GM23248 (cell line): Measurements from ENCODE around the gene LRRC2. TPM values are rescaled to one million over a fixed set of nuclear protein-coding genes. Genes with fewer than 3 reads are reported as not detected.

Experiments used
- DNase-seq: peaks from one replicate; pipeline ENCODE4 v3.0.0-alpha.2; 2015
- H2AFZ ChIP-seq: fragments of 200-600 bp; sonication (generic); 2 replicates; pipeline ENCODE4 v1.6.1; 2016; ENCODE audit warnings: antibody characterized with exemption
- H3F3A ChIP-seq: fragments of 200-600 bp; sonication (generic); 2 replicates; pipeline ENCODE4 v1.6.1; 2016; ENCODE audit warnings: mild to moderate bottlenecking, antibody characterized with exemption, mixed run types; ENCODE audit not compliant: insufficient read depth
- H3K27ac ChIP-seq: fragments of 200-600 bp; sonication (generic); 2 replicates; pipeline ENCODE4 v1.5.1; 2016; ENCODE audit warnings: mild to moderate bottlenecking
- H3K27me3 ChIP-seq: fragments of 200-600 bp; sonication (generic); replicated peaks from 2 replicates; pipeline ENCODE4 v1.6.1; 2016; ENCODE audit warnings: mild to moderate bottlenecking; ENCODE audit not compliant: insufficient read depth
- H3K36me3 ChIP-seq: fragments of 200-600 bp; sonication (generic); 2 replicates; pipeline ENCODE4 v1.6.1; 2016; ENCODE audit warnings: low read depth, mild to moderate bottlenecking
- H3K4me1 ChIP-seq: fragments of 200-600 bp; sonication (generic); 2 replicates; pipeline ENCODE4 v1.6.1; 2016; ENCODE audit warnings: mild to moderate bottlenecking; ENCODE audit not compliant: insufficient read depth
- H3K4me2 ChIP-seq: fragments of 200-600 bp; sonication (generic); one replicate; pipeline ENCODE4 v1.6.1; 2016; ENCODE audit warnings: mild to moderate bottlenecking; ENCODE audit not compliant: unreplicated experiment
- H3K4me3 ChIP-seq: fragments of 200-600 bp; sonication (generic); 2 replicates; pipeline ENCODE4 v1.5.1; 2016; ENCODE audit warnings: mild to moderate bottlenecking
- H3K79me2 ChIP-seq: fragments of 200-600 bp; sonication (generic); 2 replicates; pipeline ENCODE4 v1.6.1; 2016; ENCODE audit warnings: mild to moderate bottlenecking; ENCODE audit not compliant: insufficient read depth
- H3K9ac ChIP-seq: fragments of 200-600 bp; sonication (generic); 2 replicates; pipeline ENCODE4 v1.6.1; 2016; ENCODE audit warnings: mild to moderate bottlenecking
- H3K9me2 ChIP-seq: fragments of 200-600 bp; sonication (generic); 2 replicates; pipeline ENCODE4 v1.6.1; 2016; ENCODE audit warnings: mixed run types, mild to moderate bottlenecking, moderate library complexity; ENCODE audit not compliant: insufficient read depth
- H3K9me3 ChIP-seq: fragments of 200-600 bp; sonication (generic); one replicate; pipeline ENCODE4 v1.6.1; 2017; ENCODE audit warnings: low read depth
- H4K20me1 ChIP-seq: fragments of 200-600 bp; sonication (generic); 2 replicates; pipeline ENCODE4 v1.6.0; 2016; ENCODE audit not compliant: insufficient read depth
- EZH2 ChIP-seq: fragments of 200-600 bp; sonication (generic); IDR thresholded peaks from 2 replicates; pipeline ENCODE4 v1.6.1; 2018; ENCODE audit warnings: antibody characterized with exemption, mild to moderate bottlenecking; ENCODE audit not compliant: insufficient read depth, poor library complexity, severe bottlenecking
- EZH2phosphoT487 ChIP-seq: fragments of 200-600 bp; sonication (generic); IDR thresholded peaks from 2 replicates; pipeline ENCODE4 v1.6.1; 2018; ENCODE audit warnings: antibody characterized with exemption, moderate library complexity, mild to moderate bottlenecking, low read depth; ENCODE audit not compliant: insufficient read depth
- WGBS, 2 experiments: methylation state at CpG; one replicate each; pipeline ENCODE4 v1.1.6; 2015 to 2017; ENCODE audit warnings: low lambda C conversion rate in 2 of 2, low coverage in 1 of 2; ENCODE audit errors: missing lambda C conversion rate in 2 of 2; 5-methylcytosine and 5-hydroxymethylcytosine counted together
- in situ Hi-C: fragments of 300-500 bp; cut with MboI; formaldehyde crosslinking; loops from 2 replicates; pipeline ENCODE4 v1.15.0; 2020
- polyA plus RNA-seq: library from polyadenylated mRNA; unstranded; fragments of >200 nt; fragmentation: Nextera tagmentation; extraction: Ambion mirVana; gene quantifications from 2 replicates; pipeline ENCODE4 v1.2.1, GENCODE V29; 2016
- total RNA-seq: library from RNA; depleted of rRNA; stranded (reverse); fragments of >200 nt; shearing (Covaris generic); gene quantifications from 2 replicates; pipeline ENCODE4 v1.2.3, GENCODE V29; 2014

LRRC2 gene
- total and polyA plus RNA-seq, 2 experiments from 2014 or later, result 10.8 to 16.7 TPM

DNA sequence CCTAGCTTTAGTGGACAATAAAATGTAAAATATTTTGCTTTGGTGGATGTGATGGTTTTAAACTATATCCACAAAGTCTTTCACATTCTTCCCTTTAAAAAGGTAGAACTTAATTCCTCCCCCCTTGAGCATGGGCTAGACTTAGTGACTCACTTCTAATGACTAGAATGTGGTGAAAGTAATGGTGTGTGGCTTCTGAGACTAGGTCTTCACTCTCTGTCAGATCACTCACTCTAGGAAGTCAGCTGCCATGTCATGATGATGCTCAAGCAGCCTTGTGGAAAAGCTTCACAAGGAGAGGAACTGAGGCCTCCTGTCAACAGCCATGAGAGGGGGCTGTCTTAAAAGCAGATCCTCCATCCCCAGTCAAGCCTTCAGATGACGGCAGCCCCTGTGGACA lies 4.2 kb downstream of the LRRC2 start:
- Histone ChIP-seq H3K79me2 (peaks cover 13% of the 10 kb centered on the region), H3K9ac (no peak overlapping the region), H3K27ac (no peak overlapping the region), H3K27me3 (no peaks in the 10 kb centered on the region), H3K36me3 (no peaks in the 10 kb centered on the region; the same call in 1 of the 2 replicates), H3K9me3 (no peaks in the 10 kb centered on the region), H3K4me1 (peaks cover 38% of the 10 kb centered on the region), H3K4me2 (no peak overlapping the region), H4K20me1 (no peaks in the 10 kb centered on the region), H3K4me3 (no peak overlapping the region), H3K9me2 (no peaks in the 10 kb centered on the region), H2AFZ (no peak overlapping the region), H3F3A (peaks cover 32% of the 10 kb centered on the region)
- in situ Hi-C loops, result no loop called here
- peak; percentile 22 for DNase-seq
- TF ChIP-seq EZH2phosphoT487 (no peak), EZH2 (no peak)
- 100% methylated on average over 1 of the region's 1 CpG for WGBS, 2 experiments

DNA sequence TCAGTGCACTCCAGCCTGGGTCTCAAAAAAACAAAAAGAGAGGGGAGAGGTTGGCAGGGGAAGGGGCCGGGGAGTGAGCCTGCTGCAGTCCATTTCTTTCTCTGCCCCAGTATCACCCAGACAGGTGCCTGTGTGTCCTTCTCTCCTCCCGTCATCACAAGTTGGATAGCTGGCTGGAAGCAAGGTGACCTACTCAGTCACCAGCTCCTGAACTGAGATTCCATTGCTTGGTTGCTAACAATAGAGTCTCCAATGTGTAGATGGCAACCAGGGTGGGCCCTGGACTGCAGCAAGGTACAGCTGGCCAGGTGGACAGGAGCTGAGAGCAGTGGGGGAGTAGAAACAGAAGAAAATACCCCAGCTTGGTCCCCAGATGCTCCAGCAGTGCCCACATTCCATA lies 4.6 kb downstream of the LRRC2 start:
- Histone ChIP-seq H3K4me3 (no peak overlapping the region), H3K9me3 (no peaks in the 10 kb centered on the region), H4K20me1 (no peaks in the 10 kb centered on the region), H3K27ac (no peak overlapping the region), H3K9ac (no peak overlapping the region), H2AFZ (no peak overlapping the region), H3K79me2 (peaks cover 13% of the 10 kb centered on the region), H3K4me2 (no peak overlapping the region), H3K4me1 (peaks cover 37% of the 10 kb centered on the region), H3F3A (peaks cover 33% of the 10 kb centered on the region), H3K27me3 (no peaks in the 10 kb centered on the region), H3K9me2 (no peaks in the 10 kb centered on the region), H3K36me3 (no peaks in the 10 kb centered on the region; the same call in 1 of the 2 replicates)
- in situ Hi-C loops, result no loop called here
- no peak for TF ChIP-seq EZH2phosphoT487
- TF ChIP-seq EZH2, result no peak
- no peak for DNase-seq
- WGBS, 2 experiments, result 94 to 95% methylated on average over 2 of the region's 2 CpGs

DNA sequence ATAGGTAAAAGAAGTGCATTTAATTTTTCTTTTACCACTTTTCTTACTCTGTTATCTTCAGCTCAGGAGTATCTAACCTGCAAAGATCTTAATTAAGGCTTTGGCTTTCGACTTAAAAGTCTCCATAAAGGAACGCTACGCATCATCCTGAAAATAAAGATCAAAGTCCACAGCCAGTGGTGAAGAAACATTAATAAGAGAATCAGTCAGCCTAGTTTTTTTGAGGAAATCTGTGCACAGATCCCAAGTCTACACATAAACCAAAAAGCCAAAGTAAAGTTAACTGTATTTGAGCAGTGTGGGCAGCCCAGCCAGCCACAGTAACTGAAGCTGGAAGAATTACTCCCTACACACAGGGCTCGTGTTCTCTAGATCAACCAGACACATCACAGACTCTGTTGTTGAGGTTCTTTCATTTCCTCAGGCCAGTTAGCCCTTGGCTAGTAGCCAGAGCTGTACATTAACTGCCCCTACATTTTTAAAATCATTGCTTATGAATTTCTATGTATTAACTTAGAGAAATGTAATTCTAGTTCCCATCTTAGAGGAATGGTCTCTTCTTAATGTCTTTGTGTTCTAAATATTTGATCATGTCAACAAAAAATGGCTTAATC lies 6.9 kb downstream of the LRRC2 start:
- Histone ChIP-seq H4K20me1 (no peaks in the 10 kb centered on the region), H3K79me2 (peaks cover 5% of the 10 kb centered on the region), H2AFZ (peak overlapping the region; percentile 19; the same call in 1 of the 2 replicates), H3K4me2 (peak overlapping the region; percentile 20), H3F3A (peaks cover 33% of the 10 kb centered on the region), H3K9me2 (no peaks in the 10 kb centered on the region), H3K27ac (no peak overlapping the region), H3K36me3 (no peaks in the 10 kb centered on the region; the same call in 1 of the 2 replicates), H3K4me3 (no peak overlapping the region), H3K9me3 (no peaks in the 10 kb centered on the region), H3K27me3 (no peaks in the 10 kb centered on the region), H3K4me1 (peaks cover 29% of the 10 kb centered on the region), H3K9ac (no peak overlapping the region)
- WGBS, 2 experiments, result 93 to 96% methylated on average over 4 of the region's 4 CpGs
- in situ Hi-C loops, result no loop called here
- TF ChIP-seq EZH2 (no peak), EZH2phosphoT487 (no peak)
- no peak for DNase-seq

DNA sequence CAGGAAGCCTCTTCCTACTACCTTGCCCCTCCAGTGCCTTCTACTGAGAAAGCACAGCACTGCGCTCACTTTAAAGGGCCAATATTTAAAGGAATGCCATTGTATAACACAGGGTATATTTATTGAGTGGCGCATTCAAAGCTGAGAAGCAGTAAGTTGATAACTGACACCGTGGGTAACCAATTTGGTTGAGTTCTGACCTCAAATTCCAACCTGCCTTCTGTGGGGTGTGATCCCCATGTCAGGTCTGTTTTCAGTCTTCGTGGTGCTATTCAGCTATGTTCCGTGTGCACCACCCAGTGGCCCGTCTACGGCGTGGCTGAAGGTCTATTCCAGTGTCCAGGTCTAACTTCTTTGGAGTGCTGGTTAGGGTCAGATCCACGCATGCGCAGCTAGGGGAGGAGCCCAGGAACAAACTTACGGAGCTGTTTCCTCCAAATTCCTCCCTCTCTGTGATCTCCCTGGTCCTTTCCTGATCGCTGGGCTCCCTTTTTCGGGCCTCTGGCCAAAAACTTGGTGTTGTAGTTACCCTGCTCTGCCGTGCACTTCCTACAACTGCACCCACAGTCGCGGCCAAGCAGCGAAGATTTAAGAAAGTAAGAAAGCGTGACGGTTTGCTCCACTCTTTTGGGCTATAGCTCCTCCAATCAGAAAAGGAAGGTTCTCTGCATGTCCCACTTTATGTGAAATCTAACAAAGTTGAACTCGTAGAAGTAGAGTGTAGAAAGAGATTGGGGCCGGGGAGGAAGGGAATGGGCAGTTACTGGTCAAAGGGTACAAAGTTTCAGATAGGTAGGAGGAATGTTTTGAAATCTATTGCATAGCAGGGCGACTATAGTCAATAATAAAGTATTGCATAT lies 7.7 kb downstream of the LRRC2 start:
- Histone ChIP-seq H2AFZ (peak overlapping the region; percentile 28; the same call in 1 of the 2 replicates), H3K9me2 (no peaks in the 10 kb centered on the region), H3K27me3 (no peaks in the 10 kb centered on the region), H3K9me3 (no peaks in the 10 kb centered on the region), H3F3A (peaks cover 33% of the 10 kb centered on the region), H3K4me3 (no peak overlapping the region), H3K36me3 (no peaks in the 10 kb centered on the region; the same call in 1 of the 2 replicates), H3K27ac (no peak overlapping the region), H4K20me1 (no peaks in the 10 kb centered on the region), H3K4me1 (peaks cover 33% of the 10 kb centered on the region), H3K4me2 (no peak overlapping the region), H3K79me2 (peaks cover 3% of the 10 kb centered on the region; the same call in 1 of the 2 replicates), H3K9ac (no peak overlapping the region)
- in situ Hi-C loops, result no loop called here
- peak; percentile 29 for DNase-seq
- WGBS, 2 experiments, result 87% methylated on average over 22 of the region's 22 CpGs
- TF ChIP-seq EZH2phosphoT487 (no peak), EZH2 (no peak)
